Peyer's patch (tissue), 4 donors: ENCODE results near the gene LDAF1.

Experiments used
- CTCF ChIP-seq, 6 experiments: fragments of 450-650 bp in 4 of 6; fragments of 200-600 bp in 2 of 6; sonication (generic) in 1 of 6; IDR thresholded peaks; one replicate each; pipeline ENCODE4 v1.5.1; 2017 to 2019; ENCODE audit warnings: antibody characterized with exemption in 6 of 6, mild to moderate bottlenecking in 3 of 6, moderate library complexity in 1 of 6
- POLR2A ChIP-seq, 2 donors: fragments of 450-650 bp; IDR thresholded peaks; one replicate each; pipeline ENCODE4 v1.5.1; 2017; ENCODE audit warnings: antibody characterized with exemption in 2 of 2, mild to moderate bottlenecking in 2 of 2, moderate library complexity in 2 of 2

GRCh38 chr16:21117567-21117966 lies 40.9 kb upstream of the LDAF1 start:
- TF ChIP-seq CTCF (IDR thresholded peaks at IDR 0.05) (no peak), POLR2A (IDR thresholded peaks at IDR 0.05) (no peak)
